ENCODE measurements around the gene RPUSD1.

- no peak for TF ChIP-seq CTCF (IDR thresholded peaks at IDR 0.05; ENCODE audit: poor library complexity)
- no peak for TF ChIP-seq EZH2phosphoT487 (IDR thresholded peaks at IDR 0.05; ENCODE audit: low read depth, severe bottlenecking, unreplicated experiment)
These were observed 25.4 kb downstream of the RPUSD1 start for GRCh38 chr16:762595-763268.
